ENCODE data around the gene PTGIS.

PTGIS gene

DNA sequence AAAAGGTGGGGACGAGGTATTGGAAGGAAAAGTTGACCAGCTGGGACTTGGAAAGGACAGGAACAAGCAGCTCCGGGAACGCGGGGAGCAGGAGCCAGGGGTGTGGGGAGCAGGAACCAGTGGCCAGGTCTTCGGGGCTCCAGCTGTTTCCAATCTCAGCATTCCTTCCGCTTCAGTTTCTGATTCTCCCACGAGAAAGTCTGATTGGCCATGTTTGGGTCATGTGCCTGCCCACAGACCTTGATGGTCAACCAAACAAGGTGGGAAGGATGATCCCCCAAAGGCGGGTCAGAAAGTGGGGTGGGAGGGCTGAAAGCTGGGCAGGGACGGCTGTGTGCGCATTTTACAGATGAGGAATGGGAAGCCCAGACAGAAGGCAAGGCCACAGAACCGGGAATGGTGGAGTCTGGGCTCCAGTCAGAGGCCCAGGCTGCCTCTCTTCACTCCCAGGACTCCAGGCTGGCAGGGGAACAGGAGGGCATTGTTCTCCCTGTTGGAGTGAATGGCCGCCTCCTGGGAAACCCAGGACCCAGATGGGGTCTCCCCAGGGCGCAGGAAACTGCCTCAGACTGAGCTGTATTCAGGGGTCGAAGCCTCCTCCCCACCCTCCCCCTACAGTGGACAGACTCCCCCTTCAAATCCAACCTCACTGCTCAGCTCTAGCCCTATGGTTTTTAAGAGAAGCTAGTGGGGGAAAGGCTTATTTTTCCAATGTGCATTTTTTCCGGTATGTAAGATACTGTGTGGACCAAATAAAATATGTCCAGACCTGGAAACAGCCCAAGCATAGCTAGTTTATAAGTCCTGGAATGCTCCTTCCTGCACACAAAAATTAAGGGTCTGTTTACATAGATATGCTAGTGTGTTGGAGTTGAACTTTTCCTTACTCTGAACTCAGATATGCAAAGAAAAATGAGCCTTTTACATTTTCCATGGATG, 12.2 kb upstream of the PTGIS start:
- H3K27ac ChIP-seq (replicated peaks) = no peak overlapping the region

DNA sequence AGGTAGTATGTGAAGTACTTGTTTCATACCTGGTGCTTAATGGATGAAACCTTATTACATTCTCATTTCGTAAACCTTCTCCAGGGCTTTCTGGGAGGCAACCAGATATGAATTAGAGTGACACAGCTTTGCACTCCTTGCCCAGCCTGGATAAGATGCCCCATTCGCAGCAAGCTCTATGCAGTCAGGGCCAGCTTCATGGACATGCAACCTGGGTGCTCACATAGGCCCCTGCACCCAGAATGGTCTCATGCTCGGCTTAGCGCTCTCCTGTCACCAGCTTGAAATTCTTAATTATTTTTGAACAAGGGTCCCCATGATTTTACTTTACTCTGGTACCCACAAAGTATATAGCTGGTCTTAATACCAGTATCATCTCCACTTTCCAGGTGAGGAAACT, 11.3 kb upstream of the PTGIS start:
- TF ChIP-seq, protein P1, sequence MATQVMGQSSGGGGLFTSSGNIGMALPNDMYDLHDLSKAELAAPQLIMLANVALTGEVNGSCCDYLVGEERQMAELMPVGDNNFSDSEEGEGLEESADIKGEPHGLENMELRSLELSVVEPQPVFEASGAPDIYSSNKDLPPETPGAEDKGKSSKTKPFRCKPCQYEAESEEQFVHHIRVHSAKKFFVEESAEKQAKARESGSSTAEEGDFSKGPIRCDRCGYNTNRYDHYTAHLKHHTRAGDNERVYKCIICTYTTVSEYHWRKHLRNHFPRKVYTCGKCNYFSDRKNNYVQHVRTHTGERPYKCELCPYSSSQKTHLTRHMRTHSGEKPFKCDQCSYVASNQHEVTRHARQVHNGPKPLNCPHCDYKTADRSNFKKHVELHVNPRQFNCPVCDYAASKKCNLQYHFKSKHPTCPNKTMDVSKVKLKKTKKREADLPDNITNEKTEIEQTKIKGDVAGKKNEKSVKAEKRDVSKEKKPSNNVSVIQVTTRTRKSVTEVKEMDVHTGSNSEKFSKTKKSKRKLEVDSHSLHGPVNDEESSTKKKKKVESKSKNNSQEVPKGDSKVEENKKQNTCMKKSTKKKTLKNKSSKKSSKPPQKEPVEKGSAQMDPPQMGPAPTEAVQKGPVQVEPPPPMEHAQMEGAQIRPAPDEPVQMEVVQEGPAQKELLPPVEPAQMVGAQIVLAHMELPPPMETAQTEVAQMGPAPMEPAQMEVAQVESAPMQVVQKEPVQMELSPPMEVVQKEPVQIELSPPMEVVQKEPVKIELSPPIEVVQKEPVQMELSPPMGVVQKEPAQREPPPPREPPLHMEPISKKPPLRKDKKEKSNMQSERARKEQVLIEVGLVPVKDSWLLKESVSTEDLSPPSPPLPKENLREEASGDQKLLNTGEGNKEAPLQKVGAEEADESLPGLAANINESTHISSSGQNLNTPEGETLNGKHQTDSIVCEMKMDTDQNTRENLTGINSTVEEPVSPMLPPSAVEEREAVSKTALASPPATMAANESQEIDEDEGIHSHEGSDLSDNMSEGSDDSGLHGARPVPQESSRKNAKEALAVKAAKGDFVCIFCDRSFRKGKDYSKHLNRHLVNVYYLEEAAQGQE (IDR thresholded peaks at IDR 0.05; ENCODE audit: insufficient replicate concordance, low read depth) = no peak
- TF ChIP-seq SPI1 (IDR thresholded peaks at IDR 0.05; ENCODE audit: borderline replicate concordance, low read depth) = no peak
- TF ChIP-seq, protein P2, sequence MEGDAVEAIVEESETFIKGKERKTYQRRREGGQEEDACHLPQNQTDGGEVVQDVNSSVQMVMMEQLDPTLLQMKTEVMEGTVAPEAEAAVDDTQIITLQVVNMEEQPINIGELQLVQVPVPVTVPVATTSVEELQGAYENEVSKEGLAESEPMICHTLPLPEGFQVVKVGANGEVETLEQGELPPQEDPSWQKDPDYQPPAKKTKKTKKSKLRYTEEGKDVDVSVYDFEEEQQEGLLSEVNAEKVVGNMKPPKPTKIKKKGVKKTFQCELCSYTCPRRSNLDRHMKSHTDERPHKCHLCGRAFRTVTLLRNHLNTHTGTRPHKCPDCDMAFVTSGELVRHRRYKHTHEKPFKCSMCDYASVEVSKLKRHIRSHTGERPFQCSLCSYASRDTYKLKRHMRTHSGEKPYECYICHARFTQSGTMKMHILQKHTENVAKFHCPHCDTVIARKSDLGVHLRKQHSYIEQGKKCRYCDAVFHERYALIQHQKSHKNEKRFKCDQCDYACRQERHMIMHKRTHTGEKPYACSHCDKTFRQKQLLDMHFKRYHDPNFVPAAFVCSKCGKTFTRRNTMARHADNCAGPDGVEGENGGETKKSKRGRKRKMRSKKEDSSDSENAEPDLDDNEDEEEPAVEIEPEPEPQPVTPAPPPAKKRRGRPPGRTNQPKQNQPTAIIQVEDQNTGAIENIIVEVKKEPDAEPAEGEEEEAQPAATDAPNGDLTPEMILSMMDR (IDR thresholded peaks at IDR 0.05; ENCODE audit: insufficient read depth, low read length) = no peak
- no peak for TF ChIP-seq GABPA (IDR thresholded peaks at IDR 0.05; ENCODE audit: low read depth)
- TF ChIP-seq POLR2AphosphoS5 (IDR thresholded peaks at IDR 0.05; ENCODE audit: low read depth) = no peak
- no peak for DNase-seq (ENCODE audit: low read depth in 1 of 2, low spot score in 1 of 2)
- Histone ChIP-seq H3K4me3 (replicated peaks; ENCODE audit: insufficient read depth, low read length) (no peak overlapping the region), H3K27ac (replicated peaks) (no peak overlapping the region), H3K27me3 (ENCODE audit: insufficient read depth, poor library complexity, severe bottlenecking) (peaks cover 8% of the 10 kb centered on the region)

More for the DNA sequence above, 12.2 kb upstream of the PTGIS start:
- DNase-seq (ENCODE audit: low read depth in 1 of 2, low spot score in 1 of 2) = no peak
- no peak overlapping the region for H3K4me3 ChIP-seq (replicated peaks; ENCODE audit: insufficient read depth, low read length)
- TF ChIP-seq, protein P1 (IDR thresholded peaks at IDR 0.05; ENCODE audit: insufficient replicate concordance, low read depth) = no peak
- TF ChIP-seq GABPA (IDR thresholded peaks at IDR 0.05; ENCODE audit: low read depth) (no peak), SPI1 (IDR thresholded peaks at IDR 0.05; ENCODE audit: borderline replicate concordance, low read depth) (no peak), POLR2AphosphoS5 (IDR thresholded peaks at IDR 0.05; ENCODE audit: low read depth) (no peak)
- TF ChIP-seq, protein P2 (IDR thresholded peaks at IDR 0.05; ENCODE audit: insufficient read depth, low read length) = no peak
- H3K27me3 ChIP-seq (ENCODE audit: insufficient read depth, poor library complexity, severe bottlenecking) = peaks cover 8% of the 10 kb centered on the region

DNA sequence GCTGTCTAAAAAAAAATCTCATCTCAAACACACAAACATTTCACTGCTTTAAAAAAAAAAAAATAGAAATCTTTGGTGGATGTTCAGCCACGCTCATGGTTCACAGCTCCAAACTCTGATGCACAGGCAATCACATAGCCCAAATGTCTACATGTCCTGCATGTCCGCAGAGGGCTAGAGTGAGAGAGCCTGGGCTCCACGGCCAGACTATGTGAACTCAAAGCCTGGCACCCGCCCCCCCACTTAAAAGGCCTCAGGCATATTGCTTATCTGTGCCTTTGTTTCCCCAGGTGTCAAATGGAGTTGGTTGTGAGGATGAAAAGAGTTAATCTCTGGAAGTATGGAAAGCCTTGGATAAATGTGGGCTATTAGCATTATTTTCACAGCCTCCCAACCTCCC, 10.5 kb upstream of the PTGIS start:
- H3K4me3 ChIP-seq (replicated peaks; ENCODE audit: insufficient read depth, low read length) = no peak overlapping the region
- no peak for DNase-seq (ENCODE audit: low read depth in 1 of 2, low spot score in 1 of 2)
- peaks cover 4% of the 10 kb centered on the region for H3K27me3 ChIP-seq (ENCODE audit: insufficient read depth, poor library complexity, severe bottlenecking)
- H3K27ac ChIP-seq (replicated peaks) = no peak overlapping the region
- TF ChIP-seq, protein P2 (IDR thresholded peaks at IDR 0.05; ENCODE audit: insufficient read depth, low read length) = no peak
- TF ChIP-seq SPI1 (IDR thresholded peaks at IDR 0.05; ENCODE audit: borderline replicate concordance, low read depth) (no peak), GABPA (IDR thresholded peaks at IDR 0.05; ENCODE audit: low read depth) (no peak), POLR2AphosphoS5 (IDR thresholded peaks at IDR 0.05; ENCODE audit: low read depth) (no peak)
- TF ChIP-seq, protein P1 (IDR thresholded peaks at IDR 0.05; ENCODE audit: insufficient replicate concordance, low read depth) = no peak
